ENCODE results near the gene EFTUD2.

GRCh38 chr17:44864831-44865230 lies 34.4 kb downstream of the EFTUD2 start:
- TF ChIP-seq FOXA1 (IDR thresholded peaks at IDR 0.05), result no peak
- no peak for TF ChIP-seq CTCF (IDR thresholded peaks at IDR 0.05; ENCODE audit: low read depth, low read length, missing input control)
- TF ChIP-seq YY1 (IDR thresholded peaks at IDR 0.05), result no peak
- TF ChIP-seq RAD21 (IDR thresholded peaks at IDR 0.05), result no peak
- no peak for TF ChIP-seq REST (IDR thresholded peaks at IDR 0.05)
- no peak for TF ChIP-seq JUND (IDR thresholded peaks at IDR 0.05)
- no peak for TF ChIP-seq ZBTB33 (IDR thresholded peaks at IDR 0.05)
- no peak for TF ChIP-seq SP1 (IDR thresholded peaks at IDR 0.05)
- no peak for TF ChIP-seq TAF1 (conservative IDR thresholded peaks at IDR 0.05)
- TF ChIP-seq EGR1 (IDR thresholded peaks at IDR 0.05; ENCODE audit: low read depth in 2 of 2), result no peak
- TF ChIP-seq NR2F2 (IDR thresholded peaks at IDR 0.05), result no peak
- no peak for TF ChIP-seq MAX (IDR thresholded peaks at IDR 0.05)
- no peak for TF ChIP-seq ATF3 (IDR thresholded peaks at IDR 0.05)
- TF ChIP-seq RXRA (IDR thresholded peaks at IDR 0.05), result no peak

Data from liver (tissue), 3 donors.